Muscle layer of colon (tissue), 2 donors: ENCODE data around the gene SYTL3.

ENCODE experiments used
- H3K27ac ChIP-seq: one replicate; pipeline ENCODE4 v1.7.0; 2013; ENCODE audit warnings: low read depth, mild to moderate bottlenecking, low read length, moderate library complexity
- H3K27me3 ChIP-seq, 2 donors: one replicate each; pipeline ENCODE4 v1.7.0; 2013; ENCODE audit warnings: low read length in 2 of 2, mild to moderate bottlenecking in 2 of 2; ENCODE audit not compliant: insufficient read depth in 2 of 2, control insufficient read depth in 1 of 2
- H3K36me3 ChIP-seq: one replicate; pipeline ENCODE4 v1.7.0; 2013; ENCODE audit warnings: mild to moderate bottlenecking, low read length; ENCODE audit not compliant: insufficient read depth
- H3K4me1 ChIP-seq: one replicate; pipeline ENCODE4 v1.7.0; 2013; ENCODE audit warnings: mild to moderate bottlenecking, low read length; ENCODE audit not compliant: insufficient read depth
- H3K4me3 ChIP-seq, 2 donors: one replicate each; pipeline ENCODE4 v1.7.0; 2013; ENCODE audit warnings: low read length in 2 of 2, low read depth in 1 of 2, mild to moderate bottlenecking in 1 of 2, moderate library complexity in 1 of 2
- H3K9ac ChIP-seq: one replicate; pipeline ENCODE4 v1.7.0; 2013; ENCODE audit warnings: low read length
- H3K9me3 ChIP-seq: one replicate; pipeline ENCODE4 v1.7.0; 2013; ENCODE audit warnings: mild to moderate bottlenecking, low read length
- donor health status: abdominal sarcoma.
- donor health status: Adenocarcinoma of cecum.

The SYTL3 gene

DNA sequence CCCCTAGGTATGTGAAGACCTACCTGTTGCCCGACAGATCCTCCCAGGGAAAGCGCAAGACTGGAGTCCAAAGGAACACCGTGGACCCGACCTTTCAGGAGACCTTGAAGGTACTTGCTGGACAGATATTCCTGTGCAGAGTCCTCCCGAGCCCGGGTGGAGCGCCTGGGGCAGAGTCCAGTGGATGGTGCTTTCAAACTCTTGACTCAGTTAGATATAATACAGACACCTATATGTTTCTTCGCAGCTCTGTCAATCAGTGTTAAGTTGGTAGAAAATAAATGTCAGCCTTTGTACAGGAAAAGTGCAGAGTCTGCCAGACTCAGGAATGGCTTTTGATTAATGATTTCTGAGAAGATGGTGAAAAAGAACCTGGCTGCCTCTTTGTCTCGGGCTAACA, 102.1 kb downstream of the SYTL3 start:
- Histone ChIP-seq H3K9ac (no peak overlapping the region), H3K4me1 (peaks cover 8% of the 10 kb centered on the region), H3K4me3 (no peak overlapping the region), H3K27me3 (no peaks in the 10 kb centered on the region), H3K36me3 (no peaks in the 10 kb centered on the region), H3K27ac (no peak overlapping the region), H3K9me3 (no peaks in the 10 kb centered on the region)

DNA sequence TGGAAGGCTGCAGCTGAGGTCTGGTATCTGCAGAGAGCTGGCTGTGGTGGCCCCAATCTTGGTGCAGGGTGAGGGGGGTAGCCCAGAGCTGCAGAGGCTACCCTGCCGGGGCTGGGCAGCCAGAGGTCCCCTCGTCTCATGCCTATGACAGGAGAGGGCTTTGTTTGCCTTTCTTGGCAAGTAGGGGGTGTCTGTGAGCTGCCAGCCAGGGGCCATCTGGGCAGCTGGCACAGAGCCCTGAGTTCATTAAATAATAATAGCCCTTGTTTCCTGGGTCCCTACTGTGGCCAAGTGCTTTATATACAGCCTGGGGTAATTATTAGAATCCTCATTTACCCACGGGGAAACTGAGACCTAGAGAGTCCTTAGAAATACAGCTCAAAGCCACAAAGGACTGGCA, 102.8 kb downstream of the SYTL3 start:
- no peaks in the 10 kb centered on the region for H3K27me3 ChIP-seq
- H3K4me3 ChIP-seq: no peak overlapping the region
- H3K4me1 ChIP-seq: peaks cover 8% of the 10 kb centered on the region
- no peaks in the 10 kb centered on the region for H3K36me3 ChIP-seq
- H3K9ac ChIP-seq: no peak overlapping the region
- no peak overlapping the region for H3K27ac ChIP-seq
- H3K9me3 ChIP-seq: no peaks in the 10 kb centered on the region

DNA sequence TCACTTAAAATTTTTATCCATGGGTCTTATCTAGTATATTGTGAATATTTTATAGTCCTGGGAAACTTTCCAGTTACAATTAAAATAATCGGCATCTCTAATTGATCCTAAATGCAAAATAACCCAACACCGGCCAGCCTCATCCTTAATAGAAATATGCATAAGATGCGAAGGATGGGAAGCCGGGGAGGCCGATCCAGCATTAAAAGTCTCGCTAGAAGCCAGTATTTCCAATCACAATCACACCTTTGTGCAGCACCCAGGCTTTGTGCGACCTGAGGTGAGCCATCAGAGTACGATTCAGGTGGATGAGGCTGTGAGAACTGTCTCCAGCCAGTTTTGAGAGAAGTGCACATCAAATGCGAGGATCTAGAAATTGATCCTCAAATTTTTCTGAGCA, 104.0 kb downstream of the SYTL3 start:
- no peaks in the 10 kb centered on the region for H3K9me3 ChIP-seq
- no peaks in the 10 kb centered on the region for H3K36me3 ChIP-seq
- no peak overlapping the region for H3K4me3 ChIP-seq
- H3K27me3 ChIP-seq: no peaks in the 10 kb centered on the region
- peaks cover 8% of the 10 kb centered on the region for H3K4me1 ChIP-seq
- H3K9ac ChIP-seq: no peak overlapping the region
- no peak overlapping the region for H3K27ac ChIP-seq

DNA sequence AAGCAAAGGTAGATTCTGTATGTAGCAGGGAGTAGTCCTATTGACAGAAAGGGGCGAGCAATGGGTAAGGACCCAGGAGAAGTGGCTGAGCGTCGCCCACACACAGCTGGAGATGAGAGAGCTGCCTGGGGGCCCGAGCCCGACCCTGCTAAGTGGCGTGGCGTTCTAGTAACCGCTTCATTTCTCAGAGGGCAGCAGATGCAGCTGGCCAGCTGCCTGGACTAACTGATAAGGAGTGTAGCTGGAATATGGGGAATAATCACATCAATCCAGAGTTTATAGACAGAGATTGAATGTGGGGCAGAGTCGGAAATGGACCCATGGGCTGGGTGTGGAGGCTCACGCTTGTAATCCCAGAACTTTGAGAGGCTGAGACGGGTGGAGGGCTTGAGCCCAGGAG, 104.9 kb downstream of the SYTL3 start:
- H3K9ac ChIP-seq: no peak overlapping the region
- no peak overlapping the region for H3K4me3 ChIP-seq
- H3K27ac ChIP-seq: no peak overlapping the region
- H3K27me3 ChIP-seq: no peaks in the 10 kb centered on the region
- no peaks in the 10 kb centered on the region for H3K36me3 ChIP-seq
- H3K9me3 ChIP-seq: no peaks in the 10 kb centered on the region
- H3K4me1 ChIP-seq: peaks cover 8% of the 10 kb centered on the region

- Histone ChIP-seq H3K4me1 (peaks cover 8% of the 10 kb centered on the region), H3K27me3 (no peaks in the 10 kb centered on the region), H3K4me3 (no peak overlapping the region), H3K9ac (no peak overlapping the region), H3K36me3 (no peaks in the 10 kb centered on the region), H3K27ac (no peak overlapping the region), H3K9me3 (no peaks in the 10 kb centered on the region)
Measured at GRCh38 chr6:158755636-158756035, 105.8 kb downstream of the SYTL3 start.

DNA sequence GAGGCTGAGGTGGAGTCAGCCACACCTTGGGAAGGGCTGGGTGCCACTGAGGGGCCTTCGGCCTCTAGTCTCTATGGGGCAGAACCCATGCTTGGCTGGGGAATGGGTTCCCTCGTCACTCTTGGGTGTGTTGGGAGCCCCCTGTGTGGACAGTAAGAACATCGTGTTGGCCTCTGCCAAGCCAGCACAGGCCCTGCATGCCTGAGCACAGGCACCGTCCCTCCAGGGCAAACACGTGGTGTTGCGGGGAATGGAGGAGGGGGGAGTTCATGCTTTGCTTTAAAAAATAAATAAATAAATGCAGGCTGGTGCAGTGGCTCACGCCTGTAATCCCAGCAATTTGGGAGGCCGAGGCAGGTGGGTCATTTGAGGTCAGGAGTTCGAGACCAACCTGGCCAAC, 106.3 kb downstream of the SYTL3 start:
- no peak overlapping the region for H3K9ac ChIP-seq
- peaks cover 8% of the 10 kb centered on the region for H3K4me1 ChIP-seq
- H3K27me3 ChIP-seq: no peaks in the 10 kb centered on the region
- H3K27ac ChIP-seq: no peak overlapping the region
- H3K9me3 ChIP-seq: no peaks in the 10 kb centered on the region
- H3K36me3 ChIP-seq: no peaks in the 10 kb centered on the region
- no peak overlapping the region for H3K4me3 ChIP-seq

DNA sequence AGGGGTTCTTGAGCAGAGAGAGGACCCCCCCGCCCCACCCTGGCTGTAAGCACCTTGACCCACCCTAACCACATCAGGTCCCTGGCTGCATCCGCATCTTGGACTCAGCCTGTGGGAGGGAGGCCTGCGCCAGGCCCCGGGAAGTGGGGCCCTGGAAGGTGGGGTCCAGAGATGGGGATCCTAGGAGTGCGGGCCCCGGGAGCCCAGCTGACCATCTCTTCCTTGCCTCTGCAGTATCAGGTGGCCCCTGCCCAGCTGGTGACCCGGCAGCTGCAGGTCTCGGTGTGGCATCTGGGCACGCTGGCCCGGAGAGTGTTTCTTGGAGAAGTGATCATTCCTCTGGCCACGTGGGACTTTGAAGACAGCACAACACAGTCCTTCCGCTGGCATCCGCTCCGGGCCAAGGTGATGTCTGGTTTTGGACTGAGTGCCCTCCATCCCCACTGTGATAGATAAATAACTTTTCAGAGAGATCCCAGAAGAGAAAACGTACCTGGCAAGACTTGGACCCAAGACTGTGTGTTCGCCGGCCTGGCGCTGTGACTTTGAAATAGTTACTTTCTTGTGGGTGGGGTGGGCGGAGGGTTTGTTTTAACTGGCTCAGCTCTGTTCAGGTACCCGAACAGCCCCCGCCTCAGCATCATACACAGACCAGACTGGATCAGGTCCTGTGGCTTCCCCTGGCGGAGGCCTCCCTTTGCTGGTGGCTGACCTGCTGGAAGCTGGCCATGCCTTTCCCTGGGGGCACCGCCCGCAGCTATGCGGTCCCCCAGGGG, 107.3 kb downstream of the SYTL3 start:
- H3K4me3 ChIP-seq: no peak overlapping the region
- H3K4me1 ChIP-seq: peaks cover 7% of the 10 kb centered on the region
- H3K9me3 ChIP-seq: no peaks in the 10 kb centered on the region
- no peak overlapping the region for H3K27ac ChIP-seq
- H3K9ac ChIP-seq: no peak overlapping the region
- H3K36me3 ChIP-seq: no peaks in the 10 kb centered on the region
- H3K27me3 ChIP-seq: no peaks in the 10 kb centered on the region

DNA sequence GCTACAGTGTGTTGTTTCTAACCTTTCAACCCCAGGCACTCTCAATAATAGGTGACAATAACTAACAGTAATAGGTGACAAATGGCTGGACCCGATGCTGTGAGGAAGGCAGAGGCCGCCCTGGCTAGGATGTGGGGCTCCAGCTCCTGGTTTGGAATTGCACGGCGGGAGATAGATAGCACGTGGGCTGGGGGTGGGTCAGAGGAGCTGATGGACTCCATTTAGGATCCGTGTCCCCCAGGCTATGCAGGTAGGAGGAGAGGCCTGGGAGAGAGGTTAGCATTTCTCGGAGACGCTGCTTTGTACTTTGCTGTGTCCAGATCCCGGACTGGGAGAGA, 107.9 kb downstream of the SYTL3 start:
- Histone ChIP-seq H3K9ac (no peak overlapping the region), H3K36me3 (no peaks in the 10 kb centered on the region), H3K27me3 (no peaks in the 10 kb centered on the region), H3K27ac (no peak overlapping the region), H3K4me3 (no peak overlapping the region), H3K9me3 (no peaks in the 10 kb centered on the region), H3K4me1 (peaks cover 2% of the 10 kb centered on the region)

- no peaks in the 10 kb centered on the region for H3K9me3 ChIP-seq
- no peaks in the 10 kb centered on the region for H3K36me3 ChIP-seq
- H3K4me1 ChIP-seq: no peaks in the 10 kb centered on the region
- H3K4me3 ChIP-seq: no peak overlapping the region
- H3K9ac ChIP-seq: no peak overlapping the region
- H3K27me3 ChIP-seq: no peaks in the 10 kb centered on the region
- H3K27ac ChIP-seq: no peak overlapping the region
Measured at GRCh38 chr6:158758451-158758860, 108.6 kb downstream of the SYTL3 start.

GRCh38 chr6:158758941-158759479, 109.2 kb downstream of the SYTL3 start:
- no peak overlapping the region for H3K27ac ChIP-seq
- H3K27me3 ChIP-seq: no peaks in the 10 kb centered on the region
- H3K4me1 ChIP-seq: no peaks in the 10 kb centered on the region
- no peaks in the 10 kb centered on the region for H3K9me3 ChIP-seq
- H3K9ac ChIP-seq: no peak overlapping the region
- no peak overlapping the region for H3K4me3 ChIP-seq
- peaks cover under 1% of the 10 kb centered on the region for H3K36me3 ChIP-seq

DNA sequence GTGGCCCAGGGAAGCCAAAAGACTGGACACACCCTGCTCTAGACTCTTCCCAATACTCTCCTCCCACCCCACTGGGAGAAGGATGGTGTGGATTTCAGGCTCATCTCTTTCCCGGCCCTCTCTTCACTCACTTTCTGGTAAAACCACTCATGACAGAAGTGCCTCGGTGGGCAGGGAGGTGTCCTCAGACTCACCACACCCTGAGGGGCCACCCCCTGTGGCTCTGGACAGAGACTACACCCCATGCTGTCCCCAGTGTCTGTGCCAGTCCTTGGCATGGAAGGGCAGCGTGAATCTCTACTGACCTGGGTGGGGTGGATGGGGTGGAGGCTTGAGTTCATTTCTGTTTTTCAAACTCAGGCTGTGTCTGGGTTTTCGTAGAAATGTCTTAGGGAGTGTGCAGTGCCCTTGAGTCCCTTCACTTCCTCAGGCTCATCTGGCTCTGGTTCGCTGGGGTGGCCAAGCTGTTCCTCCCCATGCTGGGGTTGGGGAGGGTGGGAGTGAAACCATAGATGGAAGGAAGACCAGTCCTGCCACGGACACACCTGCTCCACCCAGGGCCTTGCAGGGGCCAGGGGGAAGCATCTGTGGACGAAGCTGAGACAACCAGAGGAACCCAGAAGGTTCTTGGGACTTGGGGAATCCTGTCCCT, 110.2 kb downstream of the SYTL3 start:
- no peaks in the 10 kb centered on the region for H3K4me1 ChIP-seq
- H3K27ac ChIP-seq: no peak overlapping the region
- H3K9ac ChIP-seq: no peak overlapping the region
- H3K4me3 ChIP-seq: no peak overlapping the region
- H3K36me3 ChIP-seq: peaks cover 9% of the 10 kb centered on the region
- no peaks in the 10 kb centered on the region for H3K27me3 ChIP-seq
- no peaks in the 10 kb centered on the region for H3K9me3 ChIP-seq
